GM18520 (cell line): ENCODE measurements around the gene POLR3B.

Source experiments
- ATAC-seq: cut with Tn5 transposase; IDR thresholded peaks from one replicate; pipeline ENCODE4 v1.9.1; 2021; ENCODE audit not compliant: unreplicated experiment

POLR3B gene

GRCh38 chr12:106412563-106412962, 55.0 kb downstream of the POLR3B start:
- ATAC-seq = no peak

DNA sequence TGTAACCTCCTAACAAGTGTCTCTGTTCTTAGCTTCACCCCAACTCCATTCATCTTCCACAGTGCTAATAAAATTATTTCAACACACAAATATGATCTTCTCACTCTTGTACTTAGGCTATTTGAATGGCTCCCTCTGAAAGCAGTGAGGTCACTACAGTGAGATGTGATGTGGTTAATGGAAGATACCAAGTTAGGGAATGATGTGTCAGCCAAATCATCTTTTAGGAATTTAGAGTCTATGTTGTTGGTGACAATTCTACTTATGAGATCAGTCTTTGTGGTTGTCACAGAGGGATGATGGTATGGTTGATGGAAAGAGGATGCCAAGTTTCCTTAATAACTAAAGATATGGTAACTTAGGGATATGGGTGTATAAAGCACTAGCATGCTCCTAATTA, 57.6 kb downstream of the POLR3B start:
- ATAC-seq = no peak

DNA sequence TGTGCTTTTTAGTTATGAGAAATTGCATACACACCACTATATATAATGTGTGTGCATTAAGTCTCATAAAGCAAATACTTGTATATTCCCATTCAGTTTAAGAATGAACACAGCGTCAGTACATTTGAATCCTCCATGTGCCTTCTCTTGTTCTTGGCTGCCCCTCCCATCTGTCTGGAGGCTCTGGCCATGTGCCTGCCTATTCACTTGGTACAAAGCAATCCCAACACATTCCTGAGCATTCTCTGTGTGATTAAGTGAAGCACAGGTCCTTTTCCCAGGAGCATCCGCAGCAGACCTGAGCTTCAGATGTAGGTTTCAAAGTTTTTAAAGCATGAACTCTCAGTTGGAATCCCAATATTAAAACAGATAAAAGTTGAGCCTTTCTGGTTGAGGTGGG, 58.7 kb downstream of the POLR3B start:
- ATAC-seq = no peak

- ATAC-seq = no peak
These were observed 60.7 kb downstream of the POLR3B start for GRCh38 chr12:106417926-106418910.

DNA sequence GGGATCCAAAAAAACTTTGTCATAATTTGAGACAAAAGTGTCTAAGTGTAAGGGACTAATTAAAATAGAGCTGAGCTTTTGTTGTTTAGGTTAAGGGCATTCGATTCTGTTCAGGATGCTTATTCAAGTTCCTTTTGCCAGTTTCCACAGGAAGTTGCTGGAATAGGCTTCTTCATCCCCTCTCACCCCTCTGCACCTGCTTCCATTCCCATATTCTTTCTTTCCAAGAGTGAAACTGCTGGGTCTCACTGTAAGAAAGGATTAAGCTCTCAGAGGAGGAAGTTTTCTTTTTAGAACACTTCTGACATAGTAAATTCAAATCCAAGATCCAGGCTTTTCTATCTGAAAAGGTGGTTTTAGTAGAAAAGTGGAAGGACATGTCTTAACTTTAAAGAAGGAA, 61.4 kb downstream of the POLR3B start:
- no peak for ATAC-seq

DNA sequence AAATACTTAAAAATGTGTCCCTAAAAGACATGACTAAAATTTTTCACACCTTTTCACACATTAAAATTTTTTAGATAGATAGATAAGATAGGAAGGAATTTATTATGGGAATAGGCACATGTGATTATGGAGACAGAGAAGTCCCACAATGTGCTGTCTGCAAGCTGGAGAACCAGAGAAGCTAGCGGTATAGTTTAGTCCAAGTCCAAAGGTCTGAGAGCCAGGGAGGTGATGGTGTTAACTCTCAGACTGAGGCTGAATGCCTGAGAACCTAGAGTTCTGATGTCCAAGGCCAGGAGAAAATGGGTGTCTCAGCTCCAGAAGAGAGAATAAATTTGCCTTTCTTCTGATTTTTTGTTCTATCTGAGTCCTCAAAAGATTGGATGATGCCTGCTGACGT, 65.7 kb downstream of the POLR3B start:
- ATAC-seq = no peak

GRCh38 chr12:106425061-106425702, 67.6 kb downstream of the POLR3B start:
- no peak for ATAC-seq

DNA sequence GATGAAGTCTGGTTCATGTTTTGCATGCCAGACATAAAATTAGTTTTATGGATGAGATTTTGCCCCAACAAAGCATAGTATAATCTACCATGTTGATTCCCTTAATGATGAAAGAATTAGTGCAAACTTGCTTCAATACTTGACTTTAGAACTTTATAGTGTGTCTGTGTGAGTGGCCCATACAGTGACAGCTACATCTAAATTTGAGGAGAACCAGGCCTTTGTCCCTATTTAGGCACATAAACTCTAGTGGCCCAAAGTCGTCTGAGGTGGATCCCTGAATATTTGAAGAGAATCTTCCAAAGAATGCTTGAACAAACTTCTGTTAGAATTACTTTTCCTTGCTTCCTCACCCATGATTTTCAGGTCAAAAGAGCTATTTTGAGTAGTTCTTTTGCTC, 70.4 kb downstream of the POLR3B start:
- ATAC-seq = no peak

- ATAC-seq = no peak
These were observed 70.8 kb downstream of the POLR3B start for GRCh38 chr12:106428384-106428783.

- ATAC-seq = no peak
These were observed 71.5 kb downstream of the POLR3B start for GRCh38 chr12:106429043-106429552.

DNA sequence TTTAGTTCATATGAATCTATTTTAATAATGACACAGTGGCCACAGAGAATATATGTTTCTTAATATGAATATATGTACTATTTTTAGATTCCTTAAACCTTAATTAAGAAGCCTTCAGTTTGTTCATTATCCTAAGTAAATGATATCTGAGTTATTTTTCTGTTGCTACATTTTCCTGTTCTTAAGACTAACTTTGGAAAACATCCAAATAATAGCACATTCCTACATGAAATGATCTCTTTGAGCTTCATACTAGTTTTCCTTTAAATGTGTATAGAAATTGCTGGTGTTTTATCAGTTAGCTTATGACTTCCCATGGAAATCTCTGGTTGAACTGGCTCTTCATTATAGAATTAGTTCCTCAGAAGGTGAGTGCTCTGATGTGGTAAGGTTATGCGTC, 72.1 kb downstream of the POLR3B start:
- ATAC-seq = no peak

- ATAC-seq = no peak
These were observed 74.4 kb downstream of the POLR3B start for GRCh38 chr12:106431839-106432411.

- no peak for ATAC-seq
These were observed 75.5 kb downstream of the POLR3B start for GRCh38 chr12:106433055-106433454.

DNA sequence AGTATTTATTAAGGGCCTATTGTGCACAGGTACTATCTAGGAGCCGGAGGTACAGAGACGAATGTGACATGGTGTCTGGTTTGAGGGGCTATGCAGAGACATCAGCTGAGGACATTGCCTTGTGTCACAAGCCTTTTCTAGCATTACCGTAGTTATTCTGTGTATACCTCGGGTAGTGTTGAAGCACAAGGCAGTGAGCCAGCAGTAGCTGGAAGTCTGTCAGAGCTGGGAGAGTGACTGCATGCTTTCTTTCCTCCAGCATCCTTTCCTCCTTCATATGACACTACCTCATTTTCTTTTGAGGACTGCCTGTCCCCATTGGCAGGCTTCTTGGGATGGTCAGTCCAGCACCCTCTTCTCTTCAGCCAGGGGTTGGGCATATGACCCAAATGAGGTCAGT, 77.0 kb downstream of the POLR3B start:
- ATAC-seq = no peak

DNA sequence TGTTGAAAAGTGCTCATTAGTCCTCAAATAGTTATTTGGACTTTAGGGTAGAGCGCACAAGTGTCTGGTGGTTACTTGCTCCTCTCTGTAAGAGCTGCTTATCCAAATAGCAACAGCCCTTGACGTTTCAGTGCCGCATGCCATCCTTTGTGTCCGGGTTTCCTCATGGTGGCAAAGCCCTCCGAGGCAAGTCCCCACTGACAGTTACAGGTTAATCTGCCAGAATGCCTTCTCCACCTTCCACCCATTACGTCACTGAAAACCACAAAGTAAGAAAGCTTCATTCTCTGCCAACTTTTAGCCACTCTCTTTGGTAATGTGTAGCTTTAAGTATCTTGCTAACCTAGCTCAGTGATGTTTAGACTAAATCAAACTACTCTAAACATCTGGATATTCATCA, 78.6 kb downstream of the POLR3B start:
- no peak for ATAC-seq

DNA sequence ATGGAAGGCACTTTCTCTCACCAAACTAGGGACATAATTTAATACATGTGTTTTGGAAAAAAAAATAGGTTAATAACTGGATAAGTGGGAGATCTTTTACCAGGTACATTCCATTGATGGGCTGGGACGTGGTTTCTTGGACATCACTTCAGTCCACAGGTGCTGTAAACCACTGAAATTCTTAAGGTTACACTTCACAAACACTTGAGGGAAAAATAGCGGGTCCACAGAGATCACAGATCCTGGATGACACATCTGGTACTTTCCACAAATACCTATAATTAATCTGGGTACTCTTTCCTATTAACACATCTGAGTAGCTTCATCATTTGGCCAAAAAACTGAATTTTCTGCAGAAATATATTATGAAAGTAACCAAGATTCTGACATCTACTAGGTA, 85.0 kb downstream of the POLR3B start:
- ATAC-seq = no peak

- ATAC-seq = no peak
These were observed 87.5 kb downstream of the POLR3B start for GRCh38 chr12:106445053-106445452.

- ATAC-seq = no peak
These were observed 88.4 kb downstream of the POLR3B start for GRCh38 chr12:106445959-106446358.

GRCh38 chr12:106446419-106447092, 89.0 kb downstream of the POLR3B start:
- no peak for ATAC-seq

DNA sequence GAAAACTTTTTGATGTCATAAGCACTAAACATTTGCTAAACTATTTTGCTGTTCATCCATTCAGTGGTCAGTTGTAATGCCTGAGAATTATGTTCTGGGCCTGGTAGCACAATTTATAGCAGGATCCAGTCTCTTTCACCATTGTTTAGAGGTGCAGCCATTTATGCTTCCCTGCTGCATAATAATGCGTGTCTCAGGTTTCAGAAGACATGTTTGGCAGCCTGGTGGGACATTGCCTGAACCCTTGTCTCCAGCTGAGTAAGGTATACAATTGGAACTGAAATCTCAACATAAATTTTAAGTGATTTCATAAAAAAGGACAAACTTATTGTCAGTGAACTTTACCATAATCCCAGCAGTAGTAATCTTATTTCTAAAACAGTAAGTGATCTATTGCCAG, 94.8 kb downstream of the POLR3B start:
- no peak for ATAC-seq

- ATAC-seq = no peak
These were observed 97.6 kb downstream of the POLR3B start for GRCh38 chr12:106455111-106455510.
